B cell (primary cell): ENCODE measurements around the gene UBXN7. TPM values are rescaled to one million over a fixed set of nuclear protein-coding genes. Genes with fewer than 3 reads are reported as not detected.
"Not testable (repeated sequence)": the region's sequence is repeated elsewhere in the genome, so short reads cannot be mapped to it uniquely, and the experiment has no call there.

ENCODE experiments used
- ATAC-seq: fragments of 200-7000 bp; cut with Tn5 transposase; one replicate; pipeline ENCODE4 v1.10.0; 2021; ENCODE audit warnings: low read depth, mild to moderate bottlenecking, moderate number of reproducible peaks, moderate library complexity
- CTCF ChIA-PET: fragments of 350-600 bp; sonication (Branson Sonifier 250); formaldehyde crosslinking; loops from one replicate; lab custom pipeline; 2021; ENCODE audit warnings: antibody characterized with exemption, inconsistent platforms; lab: Charles Lee
- POLR2A ChIA-PET: fragments of 350-600 bp; sonication (Branson Sonifier 250); formaldehyde crosslinking; loops from one replicate; lab custom pipeline; 2021; ENCODE audit warnings: antibody characterized with exemption; lab: Charles Lee
- DNase-seq: peaks from one replicate; pipeline ENCODE4 v3.0.0; 2013
- H2AFZ ChIP-seq: 2 replicates; pipeline ENCODE4 v1.6.1; 2012; ENCODE audit warnings: mild to moderate bottlenecking, low read depth, low read length; ENCODE audit not compliant: insufficient read depth, poor library complexity, severe bottlenecking
- H3K27ac ChIP-seq, 2 donors: 1 replicate in 1 of 2; 2 replicates in 1 of 2; pipeline ENCODE4 v1.5.1; 2012 to 2013; ENCODE audit warnings: low read length in 2 of 2, mild to moderate bottlenecking in 2 of 2, moderate library complexity in 1 of 2
- H3K27me3 ChIP-seq, 4 experiments: fragments of 200-600 bp in 1 of 4; sonication (generic) in 1 of 4; replicated peaks in 1 of 4; 1 replicate in 2 of 4; 2 replicates in 2 of 4; pipeline versions ENCODE4 v1.6.1 to v1.7.0; 2013 to 2016; ENCODE audit warnings: low read length in 3 of 4, mild to moderate bottlenecking in 2 of 4, mixed read lengths in 1 of 4, moderate library complexity in 1 of 4; ENCODE audit not compliant: insufficient read depth in 4 of 4, control insufficient read depth in 3 of 4; ENCODE audit errors: control extremely low read depth in 1 of 4
- H3K36me3 ChIP-seq, 2 experiments: replicated peaks in 1 of 2; 1 replicate in 1 of 2; 2 replicates in 1 of 2; pipeline versions ENCODE4 v1.6.1 to v1.7.1; 2013; ENCODE audit warnings: low read length in 1 of 2; ENCODE audit not compliant: insufficient read depth in 2 of 2, control insufficient read depth in 1 of 2; ENCODE audit errors: control extremely low read depth in 1 of 2, extremely low read depth in 1 of 2
- H3K4me1 ChIP-seq, 2 donors: fragments of 200-600 bp in 1 of 2; sonication (generic) in 1 of 2; 1 replicate in 1 of 2; 2 replicates in 1 of 2; pipeline versions ENCODE4 v1.5.1 to v1.6.1; 2013 to 2017; ENCODE audit warnings: low read length in 2 of 2; ENCODE audit not compliant: control insufficient read depth in 2 of 2, insufficient read depth in 2 of 2
- H3K4me2 ChIP-seq: replicated peaks from 2 replicates; pipeline ENCODE3; 2012; ENCODE audit warnings: mild to moderate bottlenecking, low read depth, low read length; ENCODE audit not compliant: poor library complexity, severe bottlenecking
- H3K4me3 ChIP-seq, 5 experiments: fragments of 200-600 bp in 1 of 5; sonication (generic) in 1 of 5; 1 replicate in 3 of 5; 2 replicates in 2 of 5; pipeline versions ENCODE4 v1.5.1 to v1.7.0; 2011 to 2016; ENCODE audit warnings: low read length in 4 of 5, mild to moderate bottlenecking in 4 of 5, low read depth in 2 of 5, control low read depth in 1 of 5, moderate library complexity in 1 of 5; ENCODE audit not compliant: insufficient read depth in 1 of 5; ENCODE audit errors: control extremely low read depth in 1 of 5, extremely low read depth in 1 of 5
- H3K79me2 ChIP-seq: fragments of 200-600 bp; sonication (generic); one replicate; pipeline ENCODE4 v1.6.0; 2016; ENCODE audit warnings: low read length; ENCODE audit not compliant: control insufficient read depth, insufficient read depth
- H3K9ac ChIP-seq: fragments of 200-600 bp; sonication (generic); 2 replicates; pipeline ENCODE4 v1.6.1; 2017; ENCODE audit warnings: mild to moderate bottlenecking, low read length, moderate library complexity
- H3K9me3 ChIP-seq, 3 donors: one replicate each; pipeline versions ENCODE4 v1.6.1 to v1.7.1; 2013; ENCODE audit warnings: low read length in 2 of 3; ENCODE audit not compliant: control insufficient read depth in 2 of 3, insufficient read depth in 1 of 3; ENCODE audit errors: control extremely low read depth in 1 of 3
- H4K20me1 ChIP-seq: 2 replicates; pipeline ENCODE4 v1.6.0; 2012; ENCODE audit warnings: mild to moderate bottlenecking, low read length; ENCODE audit not compliant: insufficient read depth, control insufficient read depth, poor library complexity, severe bottlenecking
- H3K27ac Mint-ChIP-seq: one replicate; pipeline ENCODE4 v1.8.0; 2021; ENCODE audit warnings: mixed read lengths
- H3K27me3 Mint-ChIP-seq: one replicate; pipeline ENCODE4 v1.8.0; 2021; ENCODE audit warnings: mixed read lengths
- H3K4me1 Mint-ChIP-seq: one replicate; pipeline ENCODE4 v1.8.0; 2021; ENCODE audit warnings: mixed read lengths
- H3K4me3 Mint-ChIP-seq: one replicate; pipeline ENCODE4 v1.8.0; 2021; ENCODE audit warnings: mixed read lengths
- H3K9me3 Mint-ChIP-seq: one replicate; pipeline ENCODE4 v1.8.0; 2022; ENCODE audit warnings: mixed read lengths; ENCODE audit not compliant: insufficient read depth
- CTCF ChIP-seq: fragments of 200-600 bp; IDR thresholded peaks from one replicate; pipeline ENCODE4 v1.8.0; 2022; ENCODE audit warnings: antibody characterized with exemption, mild to moderate bottlenecking
- EZH2 ChIP-seq: IDR thresholded peaks from 2 replicates; pipeline ENCODE4 v1.6.1; 2012; ENCODE audit warnings: borderline replicate concordance, low read depth, mild to moderate bottlenecking, moderate library complexity, low read length; ENCODE audit not compliant: insufficient read depth, poor library complexity, severe bottlenecking
- WGBS: methylation state at CpG from one replicate; pipeline ENCODE4 v1.1.5; 2013; ENCODE audit warnings: missing lambda C conversion rate; ENCODE audit not compliant: insufficient coverage; 5-methylcytosine and 5-hydroxymethylcytosine counted together
- intact Hi-C: fragments of 100-400 bp; cut with micrococcal nuclease; formaldehyde crosslinking; loops from one replicate; pipeline ENCODE4 v1.10.0; 2022
- polyA plus RNA-seq: library from polyadenylated mRNA; depleted of rRNA; stranded (reverse); fragments of >200 nt; gene quantifications from 2 replicates; pipeline ENCODE4 v1.2.3, GENCODE V29; 2012
- total RNA-seq, 2 donors: library from RNA; stranded (reverse); fragments of 120-200 nt in 1 of 2; gene quantifications; 1 replicate in 1 of 2; 2 replicates in 1 of 2; pipeline versions ENCODE4 v1.2.3 to v1.2.4, GENCODE V29; 2013 to 2022

UBXN7 gene
- total and polyA plus RNA-seq, 2 donors (not counting 1 experiment from before 2014, with no cell fraction given): 7.4 to 107 TPM

- no peaks in the 10 kb centered on the region for H3K4me1 ChIP-seq
- H3K79me2 ChIP-seq: no peaks in the 10 kb centered on the region
- H3K9me3 Mint-ChIP-seq: peaks cover 3% of the 10 kb centered on the region
- peaks cover 1% of the 10 kb centered on the region for H3K4me1 Mint-ChIP-seq
- H3K4me3 Mint-ChIP-seq: no peak overlapping the region
- H3K36me3 ChIP-seq: peaks cover 0 to 2% of the 10 kb centered on the region in 2 experiments
- H3K4me2 ChIP-seq: no peak overlapping the region
- ChIA-PET POLR2A (interaction anchor here (1.1 kb wide), 1 partner anchor 18 kb away, joined by 8 read pairs; no protein-coding TSS in a partner anchor), CTCF (no interaction called here)
- no peaks in the 10 kb centered on the region for H4K20me1 ChIP-seq
- H2AFZ ChIP-seq: no peak overlapping the region
- TF ChIP-seq CTCF (no peak), EZH2 (no peak)
- intact Hi-C loops: no loop called here
- no peak for DNase-seq
- no peak overlapping the region for H3K27ac Mint-ChIP-seq
- no peaks in the 10 kb centered on the region for H3K9me3 ChIP-seq
- ATAC-seq: no peak
- H3K27me3 ChIP-seq: no peaks in the 10 kb centered on the region
- H3K27ac ChIP-seq: no peak overlapping the region
- no peaks in the 10 kb centered on the region for H3K27me3 Mint-ChIP-seq
- WGBS: no CpG with 5 or more reads among the region's 4 CpGs
- H3K9ac ChIP-seq: no peak overlapping the region
- H3K4me3 ChIP-seq: no peak overlapping the region
These were observed 25.8 kb upstream of the UBXN7 start for GRCh38 chr3:196458063-196458462.

- intact Hi-C loops, H3K4me2 ChIP-seq, H3K27me3 Mint-ChIP-seq, H3K4me3 Mint-ChIP-seq, H3K9me3 Mint-ChIP-seq, H3K4me1 ChIP-seq, DNase-seq, H3K4me1 Mint-ChIP-seq, H3K4me3 ChIP-seq, ATAC-seq, H3K36me3 ChIP-seq, H3K27me3 ChIP-seq, H3K9ac ChIP-seq, H2AFZ ChIP-seq, H3K79me2 ChIP-seq, CTCF ChIA-PET, H3K27ac ChIP-seq, H3K9me3 ChIP-seq, H3K27ac Mint-ChIP-seq, H4K20me1 ChIP-seq: not testable (repeated sequence)
- POLR2A ChIA-PET: interaction anchor here (1.1 kb wide), 1 partner anchor 17 kb away, joined by 8 read pairs; no protein-coding TSS in a partner anchor
- WGBS: 81% methylated on average over 4 of the region's 7 CpGs
These were observed 25.2 kb upstream of the UBXN7 start for GRCh38 chr3:196457470-196457869.
